MCF 10A (cell line): ENCODE results near the gene ELMO2. TPM values are rescaled to one million over a fixed set of nuclear protein-coding genes. Genes with fewer than 3 reads are reported as not detected.

Experiments used
- BruUV-seq: library from RNA; stranded (reverse); fragments of 400-500 nt; replicated peaks from 2 replicates; lab custom pipeline; 2021; lab: Mats Ljungman, UMichigan
- CTCF ChIA-PET: fragments of 300-600 bp; sonication (Branson Sonifier 250); formaldehyde crosslinking; extraction: SDS; loops from one replicate; lab custom pipeline; 2021; ENCODE audit warnings: antibody characterized with exemption, inconsistent platforms; lab: Yijun Ruan, JAX
- POLR2A ChIA-PET: fragments of 300-600, 350-650 bp; sonication (Branson Sonifier 250); formaldehyde crosslinking; extraction: SDS; loops from one replicate; lab custom pipeline; 2020; ENCODE audit warnings: antibody characterized with exemption, inconsistent platforms; lab: Yijun Ruan, JAX
- DNase-seq: peaks from one replicate; pipeline ENCODE4 v3.0.0-alpha.2; 2018; ENCODE audit not compliant: unreplicated experiment
- H3K27ac Mint-ChIP-seq: one replicate; pipeline ENCODE4 v1.8.0; 2022; ENCODE audit warnings: mild to moderate bottlenecking, low read depth, mixed read lengths; ENCODE audit not compliant: unreplicated experiment
- H3K27me3 Mint-ChIP-seq: one replicate; pipeline ENCODE4 v1.8.0; 2022; ENCODE audit warnings: mixed read lengths; ENCODE audit not compliant: insufficient read depth, unreplicated experiment
- H3K36me3 Mint-ChIP-seq: one replicate; pipeline ENCODE4 v1.8.0; 2022; ENCODE audit warnings: mild to moderate bottlenecking, moderate library complexity, mixed read lengths; ENCODE audit not compliant: insufficient read depth, unreplicated experiment
- H3K4me1 Mint-ChIP-seq: one replicate; pipeline ENCODE4 v1.8.0; 2022; ENCODE audit warnings: mixed read lengths; ENCODE audit not compliant: insufficient read depth, unreplicated experiment
- H3K4me3 Mint-ChIP-seq: one replicate; pipeline ENCODE4 v1.8.0; 2022; ENCODE audit warnings: mild to moderate bottlenecking, moderate library complexity, mixed read lengths; ENCODE audit not compliant: unreplicated experiment
- H3K9me3 Mint-ChIP-seq: one replicate; pipeline ENCODE4 v1.8.0; 2022; ENCODE audit warnings: mixed read lengths; ENCODE audit not compliant: unreplicated experiment
- intact Hi-C: fragments of 100-400 bp; cut with micrococcal nuclease; formaldehyde crosslinking; loops from 2 replicates; pipeline ENCODE4 v1.14.1; 2022
- total RNA-seq: library from RNA; stranded (reverse); gene quantifications from 2 replicates; pipeline ENCODE4 v1.2.3, GENCODE V29; 2022
- TF ChIP-seq, protein P1 (sequence below): fragments of 200-600 bp; IDR thresholded peaks from one replicate; pipeline ENCODE4 v1.8.0; 2022; ENCODE audit warnings: antibody characterized with exemption, mild to moderate bottlenecking; ENCODE audit not compliant: unreplicated experiment

Gene ELMO2
- total RNA-seq, 1 experiment from 2014 or later, result 21.1 TPM

DNA sequence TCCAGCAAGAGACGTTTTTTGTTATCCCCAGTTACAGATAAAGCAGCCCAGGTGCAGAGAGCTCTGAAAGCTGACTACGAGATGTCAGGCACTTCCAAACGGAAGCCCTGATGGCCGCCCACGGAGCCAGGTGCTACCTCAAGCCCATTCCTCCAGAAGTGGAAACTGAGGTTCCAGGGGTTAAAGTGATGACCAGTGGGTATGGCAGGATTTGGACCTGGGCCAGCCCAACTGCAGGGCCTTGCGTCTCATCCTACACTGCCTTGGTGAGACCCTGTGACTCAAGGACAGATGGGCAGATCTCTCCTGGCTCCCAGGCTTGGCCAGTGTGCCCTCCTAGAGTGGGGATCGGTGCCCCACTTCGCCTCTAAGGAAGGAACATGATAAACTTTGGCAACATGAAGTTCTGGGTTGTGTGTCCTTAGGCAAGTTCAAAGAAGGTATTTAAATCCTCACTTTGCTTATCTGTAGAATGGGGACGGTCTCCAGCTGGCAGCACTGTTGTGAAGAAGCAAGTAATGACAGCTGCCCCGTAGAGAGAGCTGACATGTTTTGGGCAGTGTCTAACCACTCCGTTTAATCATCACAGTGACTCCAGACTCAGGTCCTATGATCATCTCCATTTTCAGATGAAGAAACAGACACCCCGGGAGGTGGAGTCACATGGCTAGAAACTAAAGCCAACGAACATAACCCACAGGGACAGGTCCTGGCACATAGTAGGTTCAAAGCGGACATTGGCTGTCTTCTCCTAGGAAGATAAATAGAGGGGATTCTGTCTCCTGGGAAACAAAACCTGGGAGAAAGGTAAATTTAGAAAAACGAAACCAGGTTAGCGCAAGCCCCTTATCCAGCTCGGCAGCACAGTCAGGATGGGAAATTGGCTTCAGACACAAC lies 63.7 kb downstream of the ELMO2 start:
- no peak overlapping the region for H3K4me3 Mint-ChIP-seq
- no peak overlapping the region for H3K27ac Mint-ChIP-seq
- BruUV-seq, result no TSS peak
- no peaks in the 10 kb centered on the region for H3K9me3 Mint-ChIP-seq
- peaks cover 45% of the 10 kb centered on the region for H3K27me3 Mint-ChIP-seq
- TF ChIP-seq, protein P1, sequence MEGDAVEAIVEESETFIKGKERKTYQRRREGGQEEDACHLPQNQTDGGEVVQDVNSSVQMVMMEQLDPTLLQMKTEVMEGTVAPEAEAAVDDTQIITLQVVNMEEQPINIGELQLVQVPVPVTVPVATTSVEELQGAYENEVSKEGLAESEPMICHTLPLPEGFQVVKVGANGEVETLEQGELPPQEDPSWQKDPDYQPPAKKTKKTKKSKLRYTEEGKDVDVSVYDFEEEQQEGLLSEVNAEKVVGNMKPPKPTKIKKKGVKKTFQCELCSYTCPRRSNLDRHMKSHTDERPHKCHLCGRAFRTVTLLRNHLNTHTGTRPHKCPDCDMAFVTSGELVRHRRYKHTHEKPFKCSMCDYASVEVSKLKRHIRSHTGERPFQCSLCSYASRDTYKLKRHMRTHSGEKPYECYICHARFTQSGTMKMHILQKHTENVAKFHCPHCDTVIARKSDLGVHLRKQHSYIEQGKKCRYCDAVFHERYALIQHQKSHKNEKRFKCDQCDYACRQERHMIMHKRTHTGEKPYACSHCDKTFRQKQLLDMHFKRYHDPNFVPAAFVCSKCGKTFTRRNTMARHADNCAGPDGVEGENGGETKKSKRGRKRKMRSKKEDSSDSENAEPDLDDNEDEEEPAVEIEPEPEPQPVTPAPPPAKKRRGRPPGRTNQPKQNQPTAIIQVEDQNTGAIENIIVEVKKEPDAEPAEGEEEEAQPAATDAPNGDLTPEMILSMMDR, result no peak
- intact Hi-C loops, result no loop called here
- no peaks in the 10 kb centered on the region for H3K4me1 Mint-ChIP-seq
- DNase-seq, result no peak
- ChIA-PET CTCF (interaction anchor here (0.6 to 1.2 kb wide), 5 partner anchors 191 to 329 kb away, joined by 3 to 7 read pairs (median 3); no protein-coding TSS in a partner anchor), POLR2A (interaction anchor here (1.3 to 1.9 kb wide), 2 partner anchors 10 to 22 kb away, joined by 4 to 7 read pairs; no protein-coding TSS in a partner anchor)
- H3K36me3 Mint-ChIP-seq, result peaks cover 6% of the 10 kb centered on the region

GRCh38 chr20:46342010-46342378 lies 64.4 kb downstream of the ELMO2 start:
- no peak overlapping the region for H3K27ac Mint-ChIP-seq
- peaks cover 46% of the 10 kb centered on the region for H3K27me3 Mint-ChIP-seq
- ChIA-PET CTCF (interaction anchor here (0.7 to 1.2 kb wide), 3 partner anchors 172 to 328 kb away, joined by 3 read pairs; no protein-coding TSS in a partner anchor), POLR2A (interaction anchor here (1.3 to 1.9 kb wide), 2 partner anchors 9 to 23 kb away, joined by 4 to 7 read pairs; no protein-coding TSS in a partner anchor)
- H3K4me1 Mint-ChIP-seq, result no peaks in the 10 kb centered on the region
- intact Hi-C loops, result no loop called here
- TF ChIP-seq, protein P1, result no peak
- H3K36me3 Mint-ChIP-seq, result peaks cover 6% of the 10 kb centered on the region
- DNase-seq, result no peak
- no peak overlapping the region for H3K4me3 Mint-ChIP-seq
- BruUV-seq, result no TSS peak
- H3K9me3 Mint-ChIP-seq, result no peaks in the 10 kb centered on the region

DNA sequence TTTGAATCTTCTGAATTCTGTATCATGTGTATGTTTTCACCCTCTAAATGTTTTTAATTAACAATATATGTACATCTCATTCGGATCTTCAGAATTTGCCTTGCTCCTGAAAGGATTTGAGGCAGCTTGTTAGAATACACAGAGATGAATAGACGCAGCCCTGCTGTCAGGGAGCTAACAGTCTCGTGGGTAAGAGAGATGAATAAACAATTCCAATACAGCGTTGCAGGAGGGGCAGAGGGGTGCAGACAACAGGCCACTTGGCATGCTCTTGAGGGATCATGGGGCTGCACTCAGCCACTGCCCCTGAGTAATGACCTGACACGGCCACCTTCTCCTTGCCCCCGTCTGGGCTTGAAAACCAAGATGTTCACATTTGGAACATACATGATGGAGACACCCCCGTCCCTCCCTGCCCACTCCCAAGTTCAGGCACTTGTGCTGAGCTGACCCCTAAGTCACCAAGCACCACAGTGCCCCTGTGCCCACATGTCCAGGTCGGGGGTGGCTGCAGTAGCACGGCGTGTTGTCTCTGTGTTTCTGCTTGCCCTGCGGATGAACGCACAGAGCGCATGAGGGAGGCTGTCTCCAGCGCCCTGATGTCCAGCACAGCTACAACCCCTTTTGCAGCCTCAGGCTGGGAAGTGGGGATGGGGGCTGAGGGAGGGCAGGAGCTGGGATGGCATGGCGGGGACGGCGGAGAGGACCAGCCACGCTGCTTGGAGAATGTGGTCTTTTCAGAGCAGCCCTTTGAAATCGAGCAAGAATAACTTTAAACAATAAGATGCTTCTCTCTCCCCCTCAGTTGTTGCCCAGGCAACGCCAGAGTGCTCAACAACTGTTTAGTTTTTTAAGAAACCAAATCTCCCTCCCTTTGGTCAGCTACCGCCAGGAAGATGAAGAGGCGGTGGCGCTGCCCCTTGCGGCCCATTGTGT lies 65.1 kb downstream of the ELMO2 start:
- Mint-ChIP-seq H3K9me3 (no peaks in the 10 kb centered on the region), H3K4me3 (no peak overlapping the region), H3K27me3 (peaks cover 52% of the 10 kb centered on the region), H3K36me3 (peaks cover 6% of the 10 kb centered on the region), H3K27ac (no peak overlapping the region), H3K4me1 (no peaks in the 10 kb centered on the region)
- no TSS peak for BruUV-seq
- TF ChIP-seq, protein P1, result no peak
- DNase-seq, result no peak
- intact Hi-C loops, result no loop called here
- ChIA-PET POLR2A (interaction anchor here (1.3 to 1.9 kb wide), 2 partner anchors 8 to 23 kb away, joined by 4 to 7 read pairs; no protein-coding TSS in a partner anchor), CTCF (interaction anchor here (0.7 to 2.5 kb wide), 5 partner anchors 8 to 327 kb away, joined by 3 to 11 read pairs (median 3); no protein-coding TSS in a partner anchor)
